Superior temporal gyrus (tissue), 1 donor: Measurements from ENCODE around the gene PRKAG2.

Experiments used
- DNase-seq: peaks from one replicate; pipeline ENCODE4 v3.0.0-alpha.2; 2016; ENCODE audit errors: extremely low spot score

Gene PRKAG2

DNA sequence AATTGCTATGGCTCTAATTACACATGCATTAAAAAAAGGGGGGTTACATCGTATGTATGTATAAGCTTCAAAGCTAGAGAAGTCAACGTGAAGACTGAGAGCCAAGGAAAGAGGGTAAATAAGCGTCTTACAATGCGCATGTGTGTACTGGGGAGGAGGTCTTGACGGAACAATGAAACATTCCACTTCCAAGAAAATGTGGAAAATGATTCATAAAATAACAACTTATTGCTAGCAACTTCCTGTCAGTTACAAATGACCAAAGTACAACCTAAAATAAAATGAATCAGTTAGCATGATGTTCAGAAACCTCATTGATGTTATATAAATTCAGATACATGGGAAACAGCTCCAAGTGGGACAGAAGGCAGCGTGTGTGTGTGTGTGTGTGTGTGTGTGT, 253.1 kb downstream of the PRKAG2 start:
- DNase-seq: no peak

DNA sequence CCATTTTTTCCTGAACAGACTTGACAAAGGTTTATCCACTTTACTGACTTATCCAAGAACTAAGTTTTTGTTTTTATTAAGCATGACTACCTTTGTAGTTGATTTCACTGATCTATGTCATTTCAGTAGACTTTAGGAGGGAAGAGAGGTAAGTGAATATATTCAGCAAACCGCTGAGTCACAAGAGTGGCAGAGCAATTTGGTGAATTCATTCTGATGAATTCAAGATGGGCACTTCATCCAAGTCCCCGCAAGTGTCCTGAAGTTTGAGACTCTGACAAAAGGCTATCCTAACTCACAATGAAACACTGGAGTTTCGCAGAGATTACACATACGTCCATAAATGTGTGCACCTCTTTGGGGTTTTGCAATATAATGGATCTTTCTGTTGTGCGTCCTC, 255.0 kb downstream of the PRKAG2 start:
- DNase-seq: no peak

DNA sequence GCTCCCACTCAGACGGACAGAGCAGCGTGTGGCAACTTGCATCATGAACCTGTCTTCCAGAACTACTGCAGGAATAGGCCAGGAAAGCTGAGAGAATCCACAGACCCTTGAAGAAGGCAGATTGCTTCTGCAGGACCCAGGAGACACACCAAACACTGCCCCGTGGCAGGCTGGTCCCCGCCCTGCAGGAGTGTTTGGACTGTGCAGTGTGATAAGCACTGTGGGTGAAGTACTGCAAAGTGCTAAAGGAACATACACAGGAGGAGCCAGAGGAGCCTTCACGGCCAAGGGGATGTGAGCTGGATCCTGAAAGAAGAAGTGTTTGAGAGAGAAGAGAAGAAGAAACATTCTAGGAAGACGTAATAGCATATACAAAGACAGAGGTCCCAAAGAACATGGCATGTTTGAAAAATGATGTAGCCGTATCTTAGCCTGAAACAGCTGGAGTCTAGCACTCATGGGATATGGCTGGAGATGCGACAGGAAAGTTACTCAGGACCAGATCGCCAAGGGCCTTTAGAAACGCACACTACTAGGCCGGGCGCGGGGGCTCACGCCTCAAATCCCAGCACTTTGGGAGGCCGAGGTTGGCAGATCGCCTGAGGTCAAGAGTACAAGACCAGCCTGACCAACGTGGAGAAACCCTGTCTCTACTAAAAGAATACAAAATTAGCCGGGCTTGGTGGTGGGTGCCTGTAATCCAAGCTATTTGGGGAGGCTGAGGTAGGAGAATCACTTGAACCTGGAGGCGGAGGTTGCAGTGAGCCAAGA, 260.3 kb downstream of the PRKAG2 start:
- DNase-seq: no peak

DNA sequence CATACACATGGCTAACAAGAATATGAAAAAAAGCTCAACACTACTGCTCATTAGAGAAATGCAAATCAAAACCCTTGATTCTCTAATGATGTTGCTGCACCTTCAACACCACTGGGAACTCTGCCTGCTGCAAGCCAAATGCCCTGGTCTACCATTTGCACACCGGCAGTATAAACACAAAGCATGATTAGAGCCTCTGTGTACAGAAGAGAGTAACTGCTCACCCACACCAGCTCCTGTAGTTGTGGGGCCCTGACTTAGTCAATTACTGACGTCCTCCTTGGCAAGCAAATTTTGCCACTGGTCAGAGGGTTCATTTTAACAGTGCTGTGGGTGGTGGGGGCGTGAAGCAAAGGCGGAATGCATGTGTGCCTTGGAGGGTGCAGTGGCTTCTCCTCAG, 261.1 kb downstream of the PRKAG2 start:
- no peak for DNase-seq

DNA sequence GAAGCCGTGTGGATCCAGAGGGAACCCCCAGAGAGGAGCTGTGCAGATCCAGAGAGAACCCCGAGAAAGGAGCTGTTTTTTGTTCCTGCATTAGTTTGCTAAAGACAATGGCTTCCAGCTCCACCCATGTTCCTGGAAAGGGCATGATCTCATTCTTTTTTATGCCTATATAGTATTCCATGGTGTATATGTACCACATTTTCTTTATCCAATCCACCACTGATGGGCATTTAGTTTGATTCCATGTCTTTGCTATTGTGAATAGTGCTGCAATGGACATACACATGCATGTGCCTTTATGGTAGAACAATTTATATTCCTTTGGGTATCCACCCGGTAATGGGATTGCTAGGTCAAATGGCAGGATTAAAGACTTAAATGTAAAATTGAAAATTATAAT, 261.9 kb downstream of the PRKAG2 start:
- DNase-seq: no peak

DNA sequence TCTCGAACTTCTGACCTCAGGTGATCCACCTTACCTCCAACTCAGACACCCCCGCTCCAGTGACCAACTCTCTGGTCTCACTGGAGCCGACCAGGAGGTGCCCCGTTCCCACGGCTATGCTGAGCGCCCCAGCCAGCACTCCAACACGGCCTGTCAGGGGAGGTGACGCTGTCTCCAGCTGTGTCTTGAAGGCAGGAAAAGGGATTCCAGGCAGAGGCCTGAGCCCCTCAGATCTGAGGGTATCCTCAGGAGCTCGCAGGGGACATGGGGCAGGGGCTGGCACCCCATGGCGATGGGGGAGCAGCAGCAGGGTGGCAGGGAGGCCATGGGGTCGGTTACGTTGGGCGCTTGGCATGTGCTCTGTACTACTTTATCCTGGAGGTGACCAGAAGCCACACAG, 262.9 kb downstream of the PRKAG2 start:
- no peak for DNase-seq

DNA sequence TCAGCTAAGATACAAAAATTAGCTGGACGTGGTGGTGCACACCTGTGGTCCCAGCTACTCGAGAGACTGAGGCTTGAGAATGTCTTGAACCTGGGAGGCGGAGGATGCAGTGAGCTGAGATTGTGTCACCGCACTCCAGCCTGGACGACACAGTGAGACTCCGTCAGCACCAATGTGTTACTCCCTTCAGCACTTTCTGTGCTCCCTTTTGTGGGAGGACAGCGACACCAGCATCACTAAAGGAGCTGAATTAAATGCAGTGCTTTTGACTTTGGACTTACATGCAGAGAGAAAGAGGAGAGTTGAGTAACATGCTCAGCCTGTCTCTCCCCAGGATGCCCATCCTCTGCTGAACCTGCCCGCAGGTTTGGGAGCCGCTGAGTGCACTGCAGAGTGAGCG, 265.0 kb downstream of the PRKAG2 start:
- no peak for DNase-seq

DNA sequence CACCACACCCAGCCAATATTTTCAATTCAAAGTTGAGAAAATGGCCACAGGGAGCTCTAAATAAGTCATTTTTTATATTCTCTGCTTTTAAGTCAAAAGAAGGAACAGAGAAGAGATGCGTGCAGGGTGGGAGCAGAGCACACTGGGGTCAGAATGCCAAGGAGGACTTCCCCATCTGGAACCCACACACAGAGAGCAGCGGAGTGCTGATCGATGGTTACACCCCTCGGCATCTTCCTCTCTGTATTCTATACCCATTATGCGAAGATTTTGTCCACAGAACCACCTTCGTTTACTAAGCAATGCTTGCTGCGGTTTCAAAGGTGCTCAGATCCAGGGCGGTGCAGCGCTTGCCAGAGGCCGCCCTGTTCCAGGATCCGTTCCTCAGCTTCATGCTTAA, 265.9 kb downstream of the PRKAG2 start:
- no peak for DNase-seq

DNA sequence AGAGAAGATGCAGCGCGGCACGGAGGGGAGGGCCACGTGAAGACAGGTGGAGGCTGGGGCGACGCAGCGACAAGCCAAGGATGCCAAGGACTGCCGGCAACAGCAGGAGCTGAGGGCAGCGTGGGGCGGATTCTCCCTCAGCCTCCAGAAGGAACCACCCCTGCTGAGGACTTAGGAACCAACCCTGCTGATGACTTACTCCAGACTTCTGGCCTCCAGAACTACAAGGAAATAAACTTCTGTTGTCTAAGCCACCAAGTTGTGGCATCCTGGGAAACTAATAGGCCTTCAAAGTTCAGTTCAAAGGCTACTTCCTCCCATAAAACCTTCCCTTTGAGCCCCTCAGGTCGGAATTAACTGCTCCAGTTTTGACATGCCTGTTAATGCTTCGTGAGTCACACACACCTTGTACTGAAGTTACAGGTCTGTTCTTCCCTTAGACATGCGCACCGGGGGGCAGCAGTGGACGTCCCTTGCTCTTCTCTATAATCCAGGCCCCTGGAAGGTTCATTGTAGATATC, 268.8 kb downstream of the PRKAG2 start:
- no peak for DNase-seq

DNA sequence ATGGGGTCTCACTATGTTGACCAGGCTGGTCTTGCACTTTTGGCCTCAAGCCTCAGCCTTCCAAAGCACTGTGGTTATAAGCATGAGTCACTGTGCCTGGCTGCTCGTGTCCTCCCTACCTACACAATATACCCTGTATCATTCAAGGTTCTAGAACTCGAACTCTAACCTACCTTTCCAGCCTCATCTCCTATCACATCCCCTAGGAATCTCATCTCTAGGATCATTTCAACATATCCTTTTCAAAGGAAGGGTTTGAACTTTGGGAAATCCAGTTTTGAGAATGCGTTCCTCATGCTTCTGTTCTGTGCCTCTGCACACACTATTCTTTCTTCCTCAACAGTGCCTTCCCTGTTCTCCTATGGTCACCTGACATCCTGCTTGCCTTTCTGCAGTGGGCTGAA, 269.4 kb downstream of the PRKAG2 start:
- no peak for DNase-seq

DNA sequence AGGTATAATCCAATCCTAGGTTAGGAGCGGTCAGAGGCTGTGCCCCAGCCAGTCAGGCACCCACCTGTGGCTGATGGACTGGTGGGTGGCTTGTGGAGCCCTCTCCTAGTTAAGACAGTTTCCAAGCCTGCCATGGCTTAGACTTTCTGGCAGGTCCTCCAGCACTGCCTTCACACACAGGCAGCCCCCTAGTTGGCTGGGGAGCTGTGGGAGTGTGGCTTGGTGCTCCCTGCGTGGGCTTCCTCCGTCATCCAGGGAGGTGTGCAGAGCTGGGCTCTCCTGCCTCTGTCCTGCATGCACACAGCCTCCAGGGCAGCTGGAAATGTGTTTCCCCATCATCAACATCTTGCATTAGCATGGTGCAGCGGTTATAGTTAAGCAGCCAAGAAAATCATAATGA, 273.0 kb downstream of the PRKAG2 start:
- no peak for DNase-seq

DNA sequence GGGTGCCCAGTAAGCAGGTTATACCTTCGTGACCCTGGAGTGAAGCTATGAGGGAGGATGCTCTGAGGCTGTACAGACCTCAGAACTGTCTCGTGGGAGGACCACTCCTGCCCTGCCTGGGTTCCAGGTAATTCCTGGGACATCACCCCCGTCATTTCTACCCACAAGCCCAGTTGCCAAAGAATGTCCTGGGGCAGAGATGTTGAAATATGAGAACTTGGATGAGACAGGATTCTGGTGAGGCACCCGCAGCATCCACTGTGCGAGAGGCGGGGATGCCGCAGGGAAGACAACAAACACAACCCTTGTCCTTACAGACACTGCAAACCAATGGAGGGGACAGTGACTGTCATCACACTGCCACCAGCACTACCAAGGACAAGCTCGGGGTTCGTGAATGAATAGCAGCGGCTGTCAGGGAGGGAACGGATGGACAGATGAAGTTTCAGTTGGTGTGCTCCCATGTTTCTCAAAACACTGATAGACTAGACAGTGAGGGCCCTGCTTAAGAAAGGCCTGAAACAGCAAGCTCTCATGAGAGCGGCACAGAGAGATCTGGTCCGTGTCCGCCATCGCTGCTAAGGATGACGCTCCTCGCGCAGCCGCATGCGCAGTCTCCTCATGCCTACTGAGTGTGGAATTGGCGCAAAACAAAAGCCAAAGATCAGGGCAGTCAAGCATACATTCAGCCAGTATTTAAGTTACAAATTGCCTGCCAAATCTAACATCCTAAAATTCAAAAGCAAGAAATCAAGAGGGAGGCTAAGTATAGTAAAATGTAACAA, 275.2 kb downstream of the PRKAG2 start:
- DNase-seq: no peak

DNA sequence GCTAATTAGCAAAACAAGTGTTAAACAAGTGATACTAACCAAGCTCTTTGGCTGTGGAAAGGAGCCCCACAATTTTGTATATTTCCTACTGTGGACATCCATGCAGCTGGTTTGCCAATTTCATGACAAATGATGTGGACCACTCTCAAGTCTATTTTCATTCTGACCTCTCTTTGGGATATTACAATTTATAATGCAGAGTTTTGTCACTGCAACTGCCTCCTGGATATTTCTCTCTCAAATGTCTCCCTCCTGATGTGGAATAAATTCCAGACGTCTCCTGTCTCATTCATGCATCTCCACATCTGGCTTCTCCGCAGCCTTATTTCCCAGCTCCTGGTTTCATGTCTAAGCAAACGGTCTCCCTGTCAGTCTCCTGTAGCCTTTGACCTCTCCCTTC, 276.6 kb downstream of the PRKAG2 start:
- DNase-seq: no peak

DNA sequence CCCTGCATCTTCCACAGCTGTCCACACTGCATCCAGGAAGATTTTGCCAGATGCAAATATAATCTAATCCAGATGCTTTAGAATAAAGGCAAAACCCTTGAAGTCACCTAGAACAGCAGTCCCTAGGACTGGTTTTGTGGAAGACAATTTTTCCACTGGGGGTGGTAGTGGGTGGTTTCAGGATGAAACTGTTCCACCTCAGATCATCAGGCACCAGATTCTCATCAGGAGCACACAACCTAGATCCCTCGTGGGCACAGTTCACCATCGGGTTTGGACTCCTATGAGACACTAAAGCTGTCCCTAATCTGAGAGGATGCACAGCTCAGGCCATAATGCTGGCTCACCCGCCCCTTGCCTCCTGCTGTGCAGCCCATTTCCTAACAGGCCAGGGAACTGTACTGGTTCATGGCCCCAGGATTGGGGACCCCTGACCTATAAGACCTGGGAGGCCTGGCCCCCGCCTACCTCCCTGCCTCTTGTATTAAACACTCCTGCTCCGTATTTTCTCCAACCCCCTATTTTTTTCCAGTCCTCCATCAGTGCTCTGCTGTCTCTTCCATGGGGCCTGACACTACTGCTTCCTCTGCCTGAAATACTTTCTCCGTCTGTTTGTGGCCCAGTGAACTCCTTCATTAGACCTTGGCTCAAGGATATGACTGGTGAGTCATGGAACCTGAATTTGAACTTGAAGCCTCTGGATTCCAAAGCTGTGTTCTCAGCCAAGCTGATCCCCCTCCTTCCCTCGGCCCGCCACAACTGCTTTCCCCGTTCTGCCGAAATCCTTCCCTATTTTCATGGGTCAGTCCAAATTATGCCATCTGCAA, 277.3 kb downstream of the PRKAG2 start:
- no peak for DNase-seq

DNA sequence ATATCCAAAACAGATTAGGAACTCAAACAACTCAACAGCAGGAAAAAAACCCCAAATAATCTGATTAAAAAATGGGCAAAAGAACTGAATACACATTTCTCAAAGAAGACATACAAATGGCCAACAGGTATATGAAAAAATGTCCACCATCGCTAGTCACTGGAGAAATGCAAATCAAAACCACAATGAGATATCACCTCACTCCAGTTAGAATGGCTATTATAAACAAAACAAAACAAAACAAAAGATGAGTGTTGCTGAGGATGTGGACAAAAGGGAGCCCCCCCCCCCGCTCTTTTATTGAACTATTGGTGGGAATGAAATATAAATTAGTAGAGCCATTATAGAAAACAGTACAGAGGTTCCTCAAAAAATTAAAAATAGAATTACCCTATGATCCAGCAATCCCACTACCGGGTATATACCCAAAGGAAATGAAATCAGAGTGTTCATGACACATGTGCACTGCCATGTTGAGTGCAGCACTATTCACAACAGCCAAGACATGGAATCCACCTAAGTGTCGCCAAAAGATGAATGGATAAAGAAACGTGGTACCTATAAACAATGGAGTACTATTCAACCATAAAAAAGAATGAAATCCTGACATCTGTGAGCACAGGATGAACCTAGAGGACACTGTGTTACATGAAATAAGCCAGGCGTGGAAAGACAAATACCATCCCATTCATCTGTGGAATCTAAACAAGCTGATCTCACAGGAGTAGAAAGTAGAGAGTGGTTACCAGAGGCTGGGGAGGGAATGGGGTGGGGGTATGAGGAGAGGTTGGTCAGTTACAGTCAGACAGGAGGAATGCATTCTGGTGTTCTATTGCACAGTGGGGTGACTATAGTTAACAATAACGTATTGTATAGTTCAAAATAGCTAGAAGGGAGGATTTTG, 279.1 kb downstream of the PRKAG2 start:
- no peak for DNase-seq

DNA sequence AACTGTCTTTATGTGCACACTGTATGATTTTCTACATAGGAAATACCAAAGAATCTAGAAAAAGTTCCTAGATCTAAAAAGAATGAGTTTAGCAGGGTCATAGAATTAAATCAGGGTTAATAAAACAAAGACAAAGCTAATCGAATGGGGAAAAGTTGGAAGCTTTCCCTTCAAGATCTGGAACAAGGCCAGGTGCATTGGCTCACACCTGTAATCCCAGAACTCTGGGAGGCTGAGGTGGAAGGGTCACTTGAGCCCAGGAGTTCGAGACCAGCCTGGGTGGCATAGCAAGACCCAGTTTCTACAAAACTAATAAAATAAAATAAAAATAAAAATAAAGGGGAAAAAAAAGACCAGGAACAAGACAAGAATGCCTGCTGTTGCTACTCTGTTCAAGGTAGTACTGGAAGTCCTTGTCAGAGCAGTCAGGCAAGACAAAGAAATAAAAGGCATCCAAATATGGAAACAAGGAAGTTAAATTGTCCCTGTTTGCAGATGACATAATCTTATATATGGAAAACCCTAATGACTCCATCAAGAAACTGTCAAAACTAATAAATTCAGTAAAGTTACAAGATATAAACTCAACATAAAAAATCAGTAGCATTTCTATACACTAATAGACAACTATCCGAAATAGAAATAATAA, 281.1 kb downstream of the PRKAG2 start:
- no peak for DNase-seq

DNA sequence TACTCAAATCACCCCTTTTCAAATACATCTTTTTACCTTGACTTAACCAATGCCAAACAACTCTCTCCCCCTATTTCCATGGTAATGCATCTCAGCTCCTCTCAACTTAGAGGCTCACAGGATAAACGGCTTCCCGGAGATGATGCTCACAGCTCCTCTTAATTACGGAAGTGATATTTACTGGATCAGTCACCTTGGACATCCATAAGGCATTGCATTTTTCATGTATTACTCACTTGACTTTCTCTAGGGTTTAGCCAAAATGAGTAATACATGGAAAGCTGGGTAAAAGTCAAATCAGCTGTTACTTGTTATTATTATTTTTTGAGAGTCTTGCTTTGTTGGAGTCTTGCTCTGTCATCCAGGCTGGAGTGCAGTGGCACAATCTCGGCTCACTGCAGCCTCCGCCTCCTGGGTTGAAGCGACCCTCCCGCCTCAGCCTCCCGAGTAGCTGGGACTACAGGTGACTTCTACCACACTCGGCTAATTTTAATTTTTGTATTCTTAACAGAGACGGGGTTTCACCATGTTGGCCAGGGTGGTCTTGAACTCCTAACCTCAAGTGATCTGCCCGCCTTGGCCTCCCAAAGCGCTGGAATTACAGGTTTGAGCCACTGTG, 283.9 kb downstream of the PRKAG2 start:
- DNase-seq: no peak

DNA sequence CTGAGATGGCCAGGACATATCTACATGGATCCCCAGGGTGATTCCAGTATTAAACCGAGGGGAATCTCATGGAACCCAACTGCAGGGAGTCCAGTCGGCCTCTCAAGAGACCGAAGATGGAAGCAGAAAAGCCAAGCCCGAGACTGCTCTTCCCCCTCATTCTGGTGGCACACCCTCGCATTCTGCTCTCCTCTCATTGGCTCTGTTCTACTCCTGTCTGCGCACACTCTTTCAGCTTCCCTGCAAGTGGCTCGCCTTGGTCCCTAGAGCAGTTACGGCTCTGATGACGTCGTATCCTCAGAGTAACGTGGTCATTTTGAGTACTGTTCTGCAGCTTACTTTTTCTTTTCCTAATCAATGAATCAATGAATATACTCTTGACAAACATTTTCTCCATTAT, 284.6 kb downstream of the PRKAG2 start:
- DNase-seq: no peak

DNA sequence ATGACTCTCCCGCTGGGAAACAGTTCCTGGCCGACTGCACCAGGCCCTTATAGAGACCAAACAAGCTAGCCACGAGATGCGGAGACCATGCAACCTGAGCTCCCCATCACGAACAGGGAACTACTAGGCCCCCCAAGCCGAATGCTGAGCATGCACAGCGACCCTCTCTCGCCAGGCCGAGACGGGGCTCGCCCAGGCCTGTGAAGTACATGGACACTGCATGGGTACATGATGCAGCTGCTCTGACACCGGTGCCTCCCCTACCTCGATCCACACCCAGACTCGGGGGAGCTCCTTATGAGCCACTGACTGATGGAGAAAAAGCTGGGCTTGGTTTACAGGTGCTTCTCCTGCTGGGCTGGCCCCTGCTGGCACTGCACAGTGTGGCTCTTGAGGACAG, 285.0 kb downstream of the PRKAG2 start:
- DNase-seq: no peak
